ENCODE measurements around the gene TBC1D14. TPM values are rescaled to one million over a fixed set of nuclear protein-coding genes. Genes with fewer than 3 reads are reported as not detected.

TBC1D14 gene
- total RNA-seq, 1 experiment from 2014 or later, result 35.2 TPM

GRCh38 chr4:6914448-6914847 is 4.8 kb downstream of the TBC1D14 start:
- peaks cover 8% of the 10 kb centered on the region for H3K4me1 ChIP-seq (ENCODE audit: low read length)
- no peaks in the 10 kb centered on the region for H3K79me2 ChIP-seq (ENCODE audit: low read length)

DNA sequence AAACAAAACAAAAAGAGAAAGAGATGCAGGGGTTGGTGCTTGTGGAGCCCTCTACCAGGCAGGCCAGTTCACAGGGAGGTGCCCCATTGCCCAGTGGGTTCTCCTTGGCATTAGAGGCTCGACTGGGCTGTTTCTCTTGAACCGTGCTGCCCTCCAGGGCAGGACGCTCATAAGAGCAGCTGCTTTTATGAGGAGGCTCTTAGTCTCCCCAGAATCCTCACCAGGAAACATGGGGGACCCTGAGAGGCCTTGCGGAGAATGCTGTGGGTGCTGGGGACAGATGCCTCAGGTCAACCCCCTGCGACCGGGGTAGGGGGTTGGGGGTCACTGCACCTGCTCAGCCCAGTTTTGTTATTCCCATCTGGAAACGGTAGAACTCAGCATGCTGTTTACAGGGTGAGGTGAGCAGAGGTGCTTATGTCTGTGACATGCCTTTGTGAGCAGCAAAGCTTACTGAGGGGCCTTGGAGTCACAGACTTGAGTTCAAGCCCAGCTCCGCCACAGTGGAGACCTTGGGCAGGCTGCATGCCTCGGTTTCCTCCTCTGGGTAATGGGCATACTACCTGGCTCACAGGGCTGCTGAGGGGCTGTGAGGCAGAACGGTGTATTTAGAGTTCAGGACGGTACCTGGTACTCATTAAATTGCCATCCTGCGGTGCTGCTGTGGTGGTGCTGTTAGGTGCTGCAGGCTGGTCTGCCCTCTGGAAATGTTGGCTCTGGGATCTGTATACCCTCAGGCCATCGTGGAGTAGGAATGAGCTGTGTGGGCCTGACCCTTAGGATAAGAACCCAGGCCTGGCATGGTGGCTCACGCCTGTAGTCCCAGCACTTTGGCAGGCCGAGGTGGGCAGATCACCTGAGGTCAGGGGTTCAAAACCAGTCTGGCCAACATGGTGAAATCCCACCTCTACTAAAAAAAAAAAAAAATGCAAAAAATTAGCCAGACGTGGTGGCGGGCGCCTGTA is 5.7 kb downstream of the TBC1D14 start:
- H4K20me1 ChIP-seq (ENCODE audit: insufficient read depth, low read depth, low read length), result peaks cover 34% of the 10 kb centered on the region; the same call in 1 of the 2 replicates
- H3K36me3 ChIP-seq (ENCODE audit: insufficient read depth, low read length), result no peaks in the 10 kb centered on the region
- H3K4me3 ChIP-seq (ENCODE audit: low read length), result no peak overlapping the region
- H3K9me3 ChIP-seq (ENCODE audit: low read length), result no peaks in the 10 kb centered on the region
- no peak overlapping the region for H3K4me2 ChIP-seq (ENCODE audit: low read depth, low read length, poor library complexity, severe bottlenecking)
- no peak overlapping the region for H3K9ac ChIP-seq (ENCODE audit: low read length)
- no peaks in the 10 kb centered on the region for H3K9me2 ChIP-seq (replicated peaks; ENCODE audit: insufficient read depth, low read length)
- H3K27ac ChIP-seq (ENCODE audit: low read length), result no peak overlapping the region
- H2AFZ ChIP-seq (ENCODE audit: low read length), result no peak overlapping the region
- no peaks in the 10 kb centered on the region for H3K27me3 ChIP-seq (ENCODE audit: low read length)
- peaks cover 5% of the 10 kb centered on the region for H3K4me1 ChIP-seq (ENCODE audit: low read length)
- no peak for DNase-seq
- H3K79me2 ChIP-seq (ENCODE audit: low read length), result no peaks in the 10 kb centered on the region

More at GRCh38 chr4:6914448-6914847, 4.8 kb downstream of the TBC1D14 start:
- DNase-seq, result no peak
- Histone ChIP-seq H2AFZ (ENCODE audit: low read length) (no peak overlapping the region), H3K9me2 (replicated peaks; ENCODE audit: insufficient read depth, low read length) (no peaks in the 10 kb centered on the region), H3K27me3 (ENCODE audit: low read length) (no peaks in the 10 kb centered on the region), H3K9me3 (ENCODE audit: low read length) (no peaks in the 10 kb centered on the region), H3K4me2 (ENCODE audit: low read depth, low read length, poor library complexity, severe bottlenecking) (no peak overlapping the region), H3K36me3 (ENCODE audit: insufficient read depth, low read length) (no peaks in the 10 kb centered on the region), H3K9ac (ENCODE audit: low read length) (no peak overlapping the region), H3K4me3 (ENCODE audit: low read length) (no peak overlapping the region), H3K27ac (ENCODE audit: low read length) (no peak overlapping the region), H4K20me1 (ENCODE audit: insufficient read depth, low read depth, low read length) (peaks cover 30% of the 10 kb centered on the region; the same call in 1 of the 2 replicates)

DNA sequence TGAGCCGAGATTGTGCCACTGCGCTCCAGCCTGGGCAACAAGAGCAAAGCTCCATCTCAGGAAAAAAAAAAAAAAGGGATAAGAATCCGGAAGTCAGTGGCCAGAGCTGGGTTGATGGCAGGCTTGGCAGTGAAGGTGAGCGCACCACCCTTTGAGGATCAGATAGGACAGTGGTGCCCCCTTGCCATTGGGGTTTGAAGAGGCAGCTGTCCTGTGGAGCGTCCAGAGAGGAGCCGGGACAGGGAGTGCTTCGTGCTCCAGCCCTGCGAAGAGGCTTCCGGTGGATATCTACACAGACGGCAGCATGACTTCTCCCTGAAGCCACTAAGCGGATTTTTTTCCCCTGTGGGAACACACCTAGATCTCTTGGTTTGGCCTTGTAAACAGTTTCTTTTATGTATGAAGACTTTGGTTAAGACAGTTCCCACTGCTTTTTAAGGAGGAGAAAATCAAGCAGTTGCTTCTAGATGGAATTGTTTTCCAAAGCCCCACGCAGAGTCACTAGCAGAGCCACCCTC is 6.5 kb downstream of the TBC1D14 start:
- Histone ChIP-seq H4K20me1 (ENCODE audit: insufficient read depth, low read depth, low read length) (peaks cover 31% of the 10 kb centered on the region; the same call in 1 of the 2 replicates), H3K36me3 (ENCODE audit: insufficient read depth, low read length) (no peaks in the 10 kb centered on the region), H2AFZ (ENCODE audit: low read length) (no peak overlapping the region), H3K79me2 (ENCODE audit: low read length) (no peaks in the 10 kb centered on the region), H3K4me3 (ENCODE audit: low read length) (no peak overlapping the region), H3K9me2 (replicated peaks; ENCODE audit: insufficient read depth, low read length) (no peaks in the 10 kb centered on the region), H3K9ac (ENCODE audit: low read length) (no peak overlapping the region), H3K27me3 (ENCODE audit: low read length) (no peaks in the 10 kb centered on the region), H3K27ac (ENCODE audit: low read length) (no peak overlapping the region), H3K9me3 (ENCODE audit: low read length) (no peaks in the 10 kb centered on the region), H3K4me2 (ENCODE audit: low read depth, low read length, poor library complexity, severe bottlenecking) (no peak overlapping the region), H3K4me1 (ENCODE audit: low read length) (no peaks in the 10 kb centered on the region)
- no peak for DNase-seq

DNA sequence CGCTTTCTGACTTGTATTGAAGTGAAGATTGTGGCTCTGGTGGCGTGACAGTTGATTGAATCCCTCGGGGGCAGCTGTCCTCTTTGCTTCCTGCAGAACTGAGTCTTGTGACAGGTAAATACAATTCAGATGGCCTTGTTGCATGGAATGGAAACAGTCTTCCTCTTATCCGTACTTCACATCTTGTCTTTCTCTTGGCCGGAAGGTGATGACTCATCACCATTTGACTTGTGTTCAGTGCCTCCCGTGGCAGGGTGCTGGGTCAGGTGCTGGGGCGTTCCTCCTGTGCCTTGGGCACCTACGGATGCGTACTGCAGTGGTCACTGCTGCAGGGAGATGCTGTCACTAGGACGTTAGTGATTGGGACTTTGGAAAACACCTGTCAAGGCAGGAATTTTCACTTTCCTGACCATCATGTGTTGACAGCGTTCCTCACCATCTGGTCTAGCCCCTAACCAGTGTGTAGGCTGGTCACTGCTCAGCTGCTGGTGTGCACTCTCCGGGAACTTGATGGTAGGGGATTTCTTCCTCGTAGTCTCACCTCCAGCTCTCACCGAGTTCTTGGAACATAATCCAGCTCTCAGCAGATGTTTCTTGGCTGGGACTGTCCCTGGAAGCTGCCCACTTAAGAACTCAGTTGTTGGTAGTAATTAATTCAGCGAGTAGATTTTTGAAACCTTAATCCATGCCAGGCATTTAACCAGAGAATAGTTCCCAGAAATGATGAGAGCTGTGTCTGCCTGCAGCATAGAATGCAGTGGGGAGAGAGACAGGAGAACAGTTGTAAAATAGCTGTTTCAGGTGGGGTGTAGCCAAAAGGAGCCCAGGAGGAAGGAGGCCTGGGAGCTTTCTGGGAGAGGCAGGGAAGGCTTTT is 7.2 kb downstream of the TBC1D14 start:
- Histone ChIP-seq H2AFZ (ENCODE audit: low read length) (no peak overlapping the region), H3K27me3 (ENCODE audit: low read length) (no peaks in the 10 kb centered on the region), H3K36me3 (ENCODE audit: insufficient read depth, low read length) (no peaks in the 10 kb centered on the region), H3K9me3 (ENCODE audit: low read length) (no peaks in the 10 kb centered on the region), H3K79me2 (ENCODE audit: low read length) (no peaks in the 10 kb centered on the region), H3K4me1 (ENCODE audit: low read length) (no peaks in the 10 kb centered on the region), H3K4me2 (ENCODE audit: low read depth, low read length, poor library complexity, severe bottlenecking) (no peak overlapping the region), H3K4me3 (ENCODE audit: low read length) (no peak overlapping the region), H3K27ac (ENCODE audit: low read length) (no peak overlapping the region), H3K9me2 (replicated peaks; ENCODE audit: insufficient read depth, low read length) (no peaks in the 10 kb centered on the region), H4K20me1 (ENCODE audit: insufficient read depth, low read depth, low read length) (peaks cover 26% of the 10 kb centered on the region; the same call in 1 of the 2 replicates), H3K9ac (ENCODE audit: low read length) (no peak overlapping the region)
- DNase-seq, result no peak

GRCh38 chr4:6917461-6918271 is 8.0 kb downstream of the TBC1D14 start:
- H3K4me3 ChIP-seq (ENCODE audit: low read length), result no peak overlapping the region
- no peak overlapping the region for H2AFZ ChIP-seq (ENCODE audit: low read length)
- peak; percentile 64 for DNase-seq
- no peaks in the 10 kb centered on the region for H3K27me3 ChIP-seq (ENCODE audit: low read length)
- H3K36me3 ChIP-seq (ENCODE audit: insufficient read depth, low read length), result no peaks in the 10 kb centered on the region
- peaks cover 33% of the 10 kb centered on the region; the same call in 1 of the 2 replicates for H4K20me1 ChIP-seq (ENCODE audit: insufficient read depth, low read depth, low read length)
- H3K27ac ChIP-seq (ENCODE audit: low read length), result no peak overlapping the region
- H3K4me2 ChIP-seq (ENCODE audit: low read depth, low read length, poor library complexity, severe bottlenecking), result no peak overlapping the region
- no peaks in the 10 kb centered on the region for H3K79me2 ChIP-seq (ENCODE audit: low read length)
- H3K9me3 ChIP-seq (ENCODE audit: low read length), result no peaks in the 10 kb centered on the region
- H3K9me2 ChIP-seq (replicated peaks; ENCODE audit: insufficient read depth, low read length), result no peaks in the 10 kb centered on the region
- H3K9ac ChIP-seq (ENCODE audit: low read length), result no peak overlapping the region
- H3K4me1 ChIP-seq (ENCODE audit: low read length), result no peaks in the 10 kb centered on the region

DNA sequence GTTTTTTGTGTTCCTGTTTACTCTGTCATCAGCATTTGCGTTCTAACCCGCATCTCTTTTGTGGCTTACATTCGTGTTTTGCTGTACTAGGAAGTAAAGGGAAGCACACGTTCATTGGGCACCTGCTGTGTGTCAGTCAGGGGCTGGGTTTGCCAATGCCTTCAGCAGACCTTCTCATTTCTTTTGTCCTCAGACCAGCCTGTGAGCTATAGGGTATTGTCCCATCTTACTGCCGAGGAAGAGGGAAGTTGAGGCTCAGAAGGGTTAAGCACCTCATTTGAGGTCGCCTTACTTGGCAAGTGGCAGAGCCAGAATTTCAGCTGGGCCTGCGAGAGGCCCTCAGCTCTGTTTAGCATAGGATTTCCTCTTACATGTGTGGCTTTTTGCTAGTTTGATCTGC is 8.7 kb downstream of the TBC1D14 start:
- Histone ChIP-seq H3K4me2 (ENCODE audit: low read depth, low read length, poor library complexity, severe bottlenecking) (no peak overlapping the region), H3K36me3 (ENCODE audit: insufficient read depth, low read length) (no peaks in the 10 kb centered on the region), H3K9ac (ENCODE audit: low read length) (no peak overlapping the region), H3K27ac (ENCODE audit: low read length) (no peak overlapping the region), H3K9me3 (ENCODE audit: low read length) (no peaks in the 10 kb centered on the region), H2AFZ (ENCODE audit: low read length) (no peak overlapping the region), H3K9me2 (replicated peaks; ENCODE audit: insufficient read depth, low read length) (no peaks in the 10 kb centered on the region), H3K27me3 (ENCODE audit: low read length) (no peaks in the 10 kb centered on the region), H4K20me1 (ENCODE audit: insufficient read depth, low read depth, low read length) (peaks cover 30% of the 10 kb centered on the region; the same call in 1 of the 2 replicates), H3K4me1 (ENCODE audit: low read length) (no peaks in the 10 kb centered on the region), H3K4me3 (ENCODE audit: low read length) (no peak overlapping the region), H3K79me2 (ENCODE audit: low read length) (no peaks in the 10 kb centered on the region)
- no peak for DNase-seq

DNA sequence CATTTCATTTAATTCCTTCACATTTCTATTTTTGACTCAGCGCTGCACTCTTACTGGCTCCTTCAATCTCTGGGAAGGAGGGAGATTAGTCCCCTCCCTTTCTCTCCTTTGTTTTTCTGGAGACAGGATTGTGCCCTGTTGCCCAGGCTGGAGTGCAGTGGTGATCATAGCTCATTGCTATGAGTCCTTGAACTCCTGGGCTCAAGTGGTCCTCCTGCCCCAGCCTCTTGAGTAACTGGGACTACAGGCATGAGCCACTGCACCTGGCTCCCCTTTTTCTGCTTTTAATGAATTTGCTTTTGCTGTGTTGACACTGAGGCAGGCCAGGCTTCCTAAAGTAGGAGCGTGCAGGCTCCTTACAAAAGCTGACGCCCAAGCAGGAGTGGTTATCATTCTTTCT is 10.5 kb downstream of the TBC1D14 start:
- Histone ChIP-seq H3K4me1 (ENCODE audit: low read length) (no peaks in the 10 kb centered on the region), H4K20me1 (ENCODE audit: insufficient read depth, low read depth, low read length) (peaks cover 28% of the 10 kb centered on the region; the same call in 1 of the 2 replicates), H3K27me3 (ENCODE audit: low read length) (no peaks in the 10 kb centered on the region), H3K27ac (ENCODE audit: low read length) (no peak overlapping the region), H3K4me3 (ENCODE audit: low read length) (no peak overlapping the region), H3K9me3 (ENCODE audit: low read length) (no peaks in the 10 kb centered on the region), H2AFZ (ENCODE audit: low read length) (no peak overlapping the region), H3K36me3 (ENCODE audit: insufficient read depth, low read length) (no peaks in the 10 kb centered on the region), H3K9ac (ENCODE audit: low read length) (no peak overlapping the region), H3K4me2 (ENCODE audit: low read depth, low read length, poor library complexity, severe bottlenecking) (no peak overlapping the region), H3K79me2 (ENCODE audit: low read length) (no peaks in the 10 kb centered on the region), H3K9me2 (replicated peaks; ENCODE audit: insufficient read depth, low read length) (no peaks in the 10 kb centered on the region)
- no peak for DNase-seq

Measured in Karpas-422 (cell line).